ENCODE data around the gene KCTD15.

KCTD15 gene

DNA sequence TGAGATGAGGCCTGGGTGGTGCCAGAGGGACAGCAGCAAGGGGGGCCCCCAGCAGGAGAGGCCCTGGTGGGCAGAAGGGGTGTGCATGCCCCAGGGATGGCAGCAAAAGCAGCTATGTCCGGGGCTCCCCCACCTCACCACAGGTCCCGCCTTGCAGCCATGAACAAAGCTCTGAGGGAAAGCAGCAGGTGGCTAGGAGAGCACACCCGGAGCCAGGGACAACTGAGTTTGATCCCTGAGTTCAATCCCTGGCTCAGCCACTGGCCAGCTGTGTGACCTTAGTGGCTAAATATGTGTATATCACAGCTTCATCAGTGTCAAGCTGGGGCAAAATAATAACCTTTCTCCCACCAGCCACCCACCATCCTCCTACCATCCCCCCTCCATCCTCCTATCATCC lies 47.7 kb upstream of the KCTD15 start:
- H3K4me2 ChIP-seq (ENCODE audit: low read depth, low read length, poor library complexity, severe bottlenecking): no peak overlapping the region
- no peak overlapping the region for H3K9ac ChIP-seq (ENCODE audit: low read depth, low read length, poor library complexity, severe bottlenecking)
- no peak overlapping the region for H2AFZ ChIP-seq (ENCODE audit: low read length)
- H4K20me1 ChIP-seq (ENCODE audit: insufficient read depth, low read length, poor library complexity, severe bottlenecking): no peaks in the 10 kb centered on the region
- H3K4me1 ChIP-seq (ENCODE audit: insufficient read depth, low read length, poor library complexity, severe bottlenecking): no peaks in the 10 kb centered on the region
- H3F3A ChIP-seq (ENCODE audit: low read depth): no peaks in the 10 kb centered on the region
- H3K36me3 ChIP-seq (ENCODE audit: insufficient read depth, low read length): no peaks in the 10 kb centered on the region
- no peaks in the 10 kb centered on the region for H3K9me2 ChIP-seq (replicated peaks; ENCODE audit: low read depth, low read length)
- no peak for TF ChIP-seq EZH2phosphoT487 (IDR thresholded peaks at IDR 0.05; ENCODE audit: borderline replicate concordance)
- no peak for TF ChIP-seq CTCF (conservative IDR thresholded peaks at IDR 0.05; ENCODE audit: low read length)
- H3K4me3 ChIP-seq (ENCODE audit: low read length, poor library complexity, severe bottlenecking): no peak overlapping the region
- H3K9me3 ChIP-seq (ENCODE audit: insufficient read depth, low read depth, low read length): no peaks in the 10 kb centered on the region
- H3K27me3 ChIP-seq (ENCODE audit: insufficient read depth, low read length, poor library complexity, severe bottlenecking): no peaks in the 10 kb centered on the region
- H3K79me2 ChIP-seq (ENCODE audit: insufficient read depth, low read length): no peaks in the 10 kb centered on the region

GRCh38 chr19:33749619-33750175 lies 47.0 kb upstream of the KCTD15 start:
- no peak overlapping the region for H2AFZ ChIP-seq (ENCODE audit: low read length)
- TF ChIP-seq EZH2phosphoT487 (IDR thresholded peaks at IDR 0.05; ENCODE audit: borderline replicate concordance) (no peak), CTCF (conservative IDR thresholded peaks at IDR 0.05; ENCODE audit: low read length) (no peak)

GRCh38 chr19:33750587-33751435 lies 45.9 kb upstream of the KCTD15 start:
- Histone ChIP-seq H4K20me1 (ENCODE audit: insufficient read depth, low read length, poor library complexity, severe bottlenecking) (no peaks in the 10 kb centered on the region), H3K4me3 (ENCODE audit: low read length, poor library complexity, severe bottlenecking) (no peak overlapping the region), H3K9me3 (ENCODE audit: insufficient read depth, low read depth, low read length) (no peaks in the 10 kb centered on the region), H3F3A (ENCODE audit: low read depth) (no peaks in the 10 kb centered on the region), H3K4me1 (ENCODE audit: insufficient read depth, low read length, poor library complexity, severe bottlenecking) (no peaks in the 10 kb centered on the region), H3K79me2 (ENCODE audit: insufficient read depth, low read length) (no peaks in the 10 kb centered on the region), H3K36me3 (ENCODE audit: insufficient read depth, low read length) (no peaks in the 10 kb centered on the region), H3K4me2 (ENCODE audit: low read depth, low read length, poor library complexity, severe bottlenecking) (no peak overlapping the region), H3K27me3 (ENCODE audit: insufficient read depth, low read length, poor library complexity, severe bottlenecking) (no peaks in the 10 kb centered on the region), H2AFZ (ENCODE audit: low read length) (no peak overlapping the region), H3K9ac (ENCODE audit: low read depth, low read length, poor library complexity, severe bottlenecking) (no peak overlapping the region), H3K9me2 (replicated peaks; ENCODE audit: low read depth, low read length) (no peaks in the 10 kb centered on the region)
- TF ChIP-seq CTCF (conservative IDR thresholded peaks at IDR 0.05; ENCODE audit: low read length): no peak
- no peak for TF ChIP-seq EZH2phosphoT487 (IDR thresholded peaks at IDR 0.05; ENCODE audit: borderline replicate concordance)

More at GRCh38 chr19:33749619-33750175, 47.0 kb upstream of the KCTD15 start:
- Histone ChIP-seq H3K9ac (ENCODE audit: low read depth, low read length, poor library complexity, severe bottlenecking) (no peak overlapping the region), H3K27me3 (ENCODE audit: insufficient read depth, low read length, poor library complexity, severe bottlenecking) (no peaks in the 10 kb centered on the region), H3K4me3 (ENCODE audit: low read length, poor library complexity, severe bottlenecking) (no peak overlapping the region), H3K79me2 (ENCODE audit: insufficient read depth, low read length) (no peaks in the 10 kb centered on the region), H3K9me3 (ENCODE audit: insufficient read depth, low read depth, low read length) (no peaks in the 10 kb centered on the region), H4K20me1 (ENCODE audit: insufficient read depth, low read length, poor library complexity, severe bottlenecking) (no peaks in the 10 kb centered on the region), H3K36me3 (ENCODE audit: insufficient read depth, low read length) (no peaks in the 10 kb centered on the region), H3K4me1 (ENCODE audit: insufficient read depth, low read length, poor library complexity, severe bottlenecking) (no peaks in the 10 kb centered on the region), H3F3A (ENCODE audit: low read depth) (no peaks in the 10 kb centered on the region), H3K9me2 (replicated peaks; ENCODE audit: low read depth, low read length) (no peaks in the 10 kb centered on the region), H3K4me2 (ENCODE audit: low read depth, low read length, poor library complexity, severe bottlenecking) (no peak overlapping the region)

Measured in Loucy (cell line).